IPS-15b (cell line): ENCODE measurements around the gene FYTTD1.

Source experiments
- H3K27me3 ChIP-seq: one replicate; pipeline ENCODE4 v1.6.1; 2013; ENCODE audit warnings: low read length; ENCODE audit not compliant: control insufficient read depth, insufficient read depth
- H3K36me3 ChIP-seq: one replicate; pipeline ENCODE4 v1.6.1; 2013; ENCODE audit warnings: low read length; ENCODE audit not compliant: control insufficient read depth, insufficient read depth
- H3K4me1 ChIP-seq: one replicate; pipeline ENCODE4 v1.6.1; 2013; ENCODE audit warnings: mild to moderate bottlenecking, low read length; ENCODE audit not compliant: control insufficient read depth, insufficient read depth
- H3K4me3 ChIP-seq: one replicate; pipeline ENCODE4 v1.5.1; 2013; ENCODE audit warnings: low read depth, low read length
- H3K9ac ChIP-seq: one replicate; pipeline ENCODE4 v1.6.1; 2013; ENCODE audit warnings: low read depth, mild to moderate bottlenecking, low read length
- H3K9me3 ChIP-seq: one replicate; pipeline ENCODE4 v1.6.1; 2013; ENCODE audit warnings: mild to moderate bottlenecking, low read length; ENCODE audit not compliant: control insufficient read depth, insufficient read depth

Gene FYTTD1

DNA sequence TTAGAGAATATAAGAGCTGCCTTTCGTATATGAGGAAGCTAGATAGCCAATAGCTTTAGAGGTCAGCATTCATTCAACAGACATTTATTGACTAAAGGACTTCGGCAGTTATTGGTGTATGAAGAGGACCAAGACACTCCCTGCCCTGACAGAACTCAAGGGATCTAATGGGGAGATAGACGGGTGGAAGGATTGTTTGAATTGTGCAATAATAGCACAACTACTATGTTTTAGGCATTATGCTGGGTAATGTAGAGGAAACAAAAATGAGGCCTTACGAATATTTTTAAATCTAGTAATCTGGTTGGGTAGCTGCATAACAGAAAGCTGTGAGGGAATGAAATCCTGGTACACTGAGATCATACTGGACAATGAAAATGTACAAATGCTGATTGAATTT is 46.4 kb downstream of the FYTTD1 start:
- no peaks in the 10 kb centered on the region for H3K36me3 ChIP-seq
- no peak overlapping the region for H3K9ac ChIP-seq
- H3K4me1 ChIP-seq: no peaks in the 10 kb centered on the region
- no peaks in the 10 kb centered on the region for H3K9me3 ChIP-seq
- no peak overlapping the region for H3K4me3 ChIP-seq
- no peaks in the 10 kb centered on the region for H3K27me3 ChIP-seq

DNA sequence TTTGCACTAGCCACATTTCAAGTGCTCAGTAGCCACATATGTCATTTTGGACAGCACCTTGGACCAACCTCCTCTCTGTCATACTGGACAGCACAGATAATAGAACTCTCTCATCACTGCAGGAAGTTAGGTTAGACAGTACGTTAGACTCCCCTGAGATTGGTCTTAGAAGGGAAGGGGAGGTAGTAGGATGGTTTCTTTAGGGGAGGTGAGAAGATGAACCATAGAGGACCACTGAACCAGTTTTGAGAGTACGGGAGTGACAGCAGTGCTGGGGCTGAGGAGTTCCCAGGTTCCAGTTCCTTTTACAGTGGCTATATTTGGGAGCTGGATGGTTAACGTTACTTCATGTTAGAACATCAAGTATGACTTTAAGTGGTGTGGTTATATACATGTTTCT is 49.2 kb downstream of the FYTTD1 start:
- no peaks in the 10 kb centered on the region for H3K36me3 ChIP-seq
- no peaks in the 10 kb centered on the region for H3K27me3 ChIP-seq
- no peak overlapping the region for H3K4me3 ChIP-seq
- H3K9me3 ChIP-seq: no peaks in the 10 kb centered on the region
- no peak overlapping the region for H3K9ac ChIP-seq
- H3K4me1 ChIP-seq: no peaks in the 10 kb centered on the region

DNA sequence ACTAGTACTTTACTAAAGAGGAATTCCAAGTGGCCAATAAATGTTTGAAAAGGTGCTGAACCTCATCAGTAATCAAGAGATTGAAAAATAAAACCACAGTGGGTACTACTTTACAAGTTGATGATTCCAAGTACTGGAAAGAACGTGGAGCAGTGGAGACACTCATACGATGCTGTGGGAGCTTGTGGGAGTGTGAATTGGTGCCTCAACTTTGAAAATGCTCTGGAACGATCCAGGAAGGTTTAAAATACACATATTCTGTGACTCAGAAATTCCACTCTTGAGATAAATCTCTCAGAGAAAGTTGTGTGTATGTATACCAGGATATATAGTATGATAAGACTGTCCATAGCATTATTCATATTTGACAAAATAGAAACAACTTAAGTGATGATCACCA is 50.7 kb downstream of the FYTTD1 start:
- Histone ChIP-seq H3K36me3 (no peaks in the 10 kb centered on the region), H3K27me3 (no peaks in the 10 kb centered on the region), H3K4me3 (no peak overlapping the region), H3K9me3 (no peaks in the 10 kb centered on the region), H3K9ac (no peak overlapping the region), H3K4me1 (no peaks in the 10 kb centered on the region)

GRCh38 chr3:197801891-197802778 is 52.5 kb downstream of the FYTTD1 start:
- H3K36me3 ChIP-seq: no peaks in the 10 kb centered on the region
- H3K4me3 ChIP-seq: no peak overlapping the region
- H3K9ac ChIP-seq: no peak overlapping the region
- no peaks in the 10 kb centered on the region for H3K27me3 ChIP-seq
- H3K4me1 ChIP-seq: no peaks in the 10 kb centered on the region
- H3K9me3 ChIP-seq: no peaks in the 10 kb centered on the region

DNA sequence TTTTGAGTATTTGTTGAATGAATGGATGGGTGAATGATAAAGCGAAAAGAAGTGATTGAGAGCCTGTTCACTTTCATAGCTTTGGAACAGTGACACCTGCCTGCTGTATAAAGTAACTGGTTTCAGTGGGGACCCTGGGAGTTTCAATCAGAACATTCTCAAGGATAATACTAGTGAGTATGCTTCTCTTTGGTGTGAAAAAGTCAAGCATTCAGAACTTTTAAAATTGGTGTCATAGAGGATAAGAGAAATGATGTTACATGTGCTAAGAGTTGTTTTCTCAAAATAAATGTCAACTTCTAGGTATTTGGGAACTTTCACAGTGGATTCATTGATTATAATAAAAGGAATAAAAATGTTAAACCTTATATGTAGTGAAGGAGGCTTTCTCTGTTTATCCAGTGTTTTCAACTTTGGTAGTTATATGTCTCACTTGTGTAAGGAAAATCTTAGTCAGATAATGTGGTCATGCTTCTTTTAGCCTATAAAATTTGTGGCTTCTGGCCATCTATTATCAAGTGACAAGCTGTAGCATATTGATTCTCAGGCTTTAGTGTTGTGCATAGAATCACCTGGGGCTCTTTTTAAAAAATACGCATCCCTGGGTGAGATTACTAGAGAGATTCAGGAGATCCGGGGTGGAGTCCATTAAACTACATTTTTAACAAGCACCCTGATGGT is 53.2 kb downstream of the FYTTD1 start:
- no peaks in the 10 kb centered on the region for H3K9me3 ChIP-seq
- H3K9ac ChIP-seq: no peak overlapping the region

GRCh38 chr3:197804511-197804910 is 54.8 kb downstream of the FYTTD1 start:
- Histone ChIP-seq H3K9me3 (no peaks in the 10 kb centered on the region), H3K9ac (no peak overlapping the region), H3K27me3 (no peaks in the 10 kb centered on the region), H3K36me3 (no peaks in the 10 kb centered on the region), H3K4me3 (no peak overlapping the region), H3K4me1 (no peaks in the 10 kb centered on the region)

More for the DNA sequence above, 53.2 kb downstream of the FYTTD1 start:
- Histone ChIP-seq H3K4me3 (no peak overlapping the region), H3K27me3 (no peaks in the 10 kb centered on the region), H3K36me3 (no peaks in the 10 kb centered on the region), H3K4me1 (no peaks in the 10 kb centered on the region)

DNA sequence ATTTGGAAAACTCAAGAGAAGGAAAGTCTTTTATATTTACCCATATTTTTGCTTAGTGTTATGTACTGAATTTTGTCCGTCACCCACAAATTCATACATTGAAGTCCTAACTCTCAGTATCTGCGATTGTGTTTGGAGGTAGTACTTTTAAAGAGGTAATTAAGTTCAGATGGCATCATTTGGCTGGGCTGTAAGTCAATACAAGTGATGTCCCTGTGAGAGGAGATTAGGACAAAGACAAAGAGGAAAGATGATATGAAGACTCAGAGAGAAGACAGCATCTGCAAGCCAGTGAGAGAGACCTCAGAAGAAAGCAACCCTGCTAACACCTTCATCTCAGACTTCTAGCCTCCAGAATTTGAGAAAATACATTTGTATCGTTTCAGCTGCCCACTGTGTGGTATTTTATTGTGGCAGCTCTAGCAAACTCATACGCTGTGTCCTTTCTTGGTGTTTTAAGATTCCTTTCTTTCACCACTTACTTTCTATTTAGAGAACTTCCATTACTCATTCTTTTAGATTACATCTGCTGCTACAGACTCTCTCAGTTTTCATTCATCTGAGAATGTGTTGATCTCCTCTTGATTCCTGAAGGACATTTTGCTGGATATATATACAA is 58.4 kb downstream of the FYTTD1 start:
- Histone ChIP-seq H3K27me3 (no peaks in the 10 kb centered on the region), H3K36me3 (no peaks in the 10 kb centered on the region), H3K9me3 (no peaks in the 10 kb centered on the region), H3K9ac (no peak overlapping the region), H3K4me3 (no peak overlapping the region), H3K4me1 (no peaks in the 10 kb centered on the region)

GRCh38 chr3:197809356-197810020 is 59.8 kb downstream of the FYTTD1 start:
- H3K4me3 ChIP-seq: no peak overlapping the region
- no peaks in the 10 kb centered on the region for H3K36me3 ChIP-seq
- no peaks in the 10 kb centered on the region for H3K9me3 ChIP-seq
- no peaks in the 10 kb centered on the region for H3K4me1 ChIP-seq
- H3K9ac ChIP-seq: no peak overlapping the region
- H3K27me3 ChIP-seq: no peaks in the 10 kb centered on the region

GRCh38 chr3:197810901-197811300 is 61.2 kb downstream of the FYTTD1 start:
- H3K9ac ChIP-seq: no peak overlapping the region
- H3K27me3 ChIP-seq: no peaks in the 10 kb centered on the region
- H3K4me1 ChIP-seq: peaks cover 8% of the 10 kb centered on the region
- no peak overlapping the region for H3K4me3 ChIP-seq
- H3K9me3 ChIP-seq: no peaks in the 10 kb centered on the region
- no peaks in the 10 kb centered on the region for H3K36me3 ChIP-seq

- H3K36me3 ChIP-seq: no peaks in the 10 kb centered on the region
- H3K27me3 ChIP-seq: no peaks in the 10 kb centered on the region
- H3K4me3 ChIP-seq: no peak overlapping the region
These were observed 61.7 kb downstream of the FYTTD1 start for GRCh38 chr3:197811343-197811742.

DNA sequence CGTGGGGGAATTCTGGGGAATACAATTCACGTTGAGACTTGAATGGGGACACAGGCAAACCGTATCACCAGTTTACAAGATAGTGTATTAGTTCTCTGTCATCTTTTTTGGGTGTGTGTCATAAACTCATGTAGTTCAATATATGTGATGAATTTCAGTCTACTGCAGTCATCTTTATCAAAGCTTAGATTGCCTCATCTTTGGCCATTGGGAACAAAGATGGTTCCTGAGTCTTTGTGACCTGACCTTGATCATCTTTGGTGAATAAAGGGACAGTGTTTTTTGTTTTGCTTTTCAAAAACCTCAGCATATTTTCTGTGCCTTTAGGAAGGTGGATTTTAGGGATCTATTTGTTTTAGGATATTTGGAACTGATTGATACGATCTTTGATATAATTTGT is 64.7 kb downstream of the FYTTD1 start:
- no peaks in the 10 kb centered on the region for H3K36me3 ChIP-seq
- no peaks in the 10 kb centered on the region for H3K9me3 ChIP-seq
- H3K4me3 ChIP-seq: no peak overlapping the region
- peaks cover 8% of the 10 kb centered on the region for H3K4me1 ChIP-seq
- no peaks in the 10 kb centered on the region for H3K27me3 ChIP-seq
- H3K9ac ChIP-seq: no peak overlapping the region

More at GRCh38 chr3:197811343-197811742, 61.7 kb downstream of the FYTTD1 start:
- H3K9ac ChIP-seq: no peak overlapping the region
- no peaks in the 10 kb centered on the region for H3K9me3 ChIP-seq
- peaks cover 8% of the 10 kb centered on the region for H3K4me1 ChIP-seq
